ENCODE results near the gene ECI1.

The ECI1 gene, protein sequence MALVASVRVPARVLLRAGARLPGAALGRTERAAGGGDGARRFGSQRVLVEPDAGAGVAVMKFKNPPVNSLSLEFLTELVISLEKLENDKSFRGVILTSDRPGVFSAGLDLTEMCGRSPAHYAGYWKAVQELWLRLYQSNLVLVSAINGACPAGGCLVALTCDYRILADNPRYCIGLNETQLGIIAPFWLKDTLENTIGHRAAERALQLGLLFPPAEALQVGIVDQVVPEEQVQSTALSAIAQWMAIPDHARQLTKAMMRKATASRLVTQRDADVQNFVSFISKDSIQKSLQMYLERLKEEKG

GRCh38 chr16:2251296-2252111 is at the start of gene ECI1:
Gene ECI1, minus strand, starts transcription at chr16:2251587. Its CDS starts 21 bp downstream, at chr16:2251566.
- peaks cover 28% of the 10 kb centered on the region for H3K36me3 Mint-ChIP-seq (ENCODE audit: low read depth)
- DNase-seq, result peak; percentile 95
- H3K27ac Mint-ChIP-seq, result peak within 1 kb of the TSS; percentile 78
- no peaks in the 10 kb centered on the region for H3K27me3 Mint-ChIP-seq (ENCODE audit: low read depth, poor library complexity)
- peaks cover 27% of the 10 kb centered on the region for H3K4me1 Mint-ChIP-seq
- TF ChIP-seq, protein P1, sequence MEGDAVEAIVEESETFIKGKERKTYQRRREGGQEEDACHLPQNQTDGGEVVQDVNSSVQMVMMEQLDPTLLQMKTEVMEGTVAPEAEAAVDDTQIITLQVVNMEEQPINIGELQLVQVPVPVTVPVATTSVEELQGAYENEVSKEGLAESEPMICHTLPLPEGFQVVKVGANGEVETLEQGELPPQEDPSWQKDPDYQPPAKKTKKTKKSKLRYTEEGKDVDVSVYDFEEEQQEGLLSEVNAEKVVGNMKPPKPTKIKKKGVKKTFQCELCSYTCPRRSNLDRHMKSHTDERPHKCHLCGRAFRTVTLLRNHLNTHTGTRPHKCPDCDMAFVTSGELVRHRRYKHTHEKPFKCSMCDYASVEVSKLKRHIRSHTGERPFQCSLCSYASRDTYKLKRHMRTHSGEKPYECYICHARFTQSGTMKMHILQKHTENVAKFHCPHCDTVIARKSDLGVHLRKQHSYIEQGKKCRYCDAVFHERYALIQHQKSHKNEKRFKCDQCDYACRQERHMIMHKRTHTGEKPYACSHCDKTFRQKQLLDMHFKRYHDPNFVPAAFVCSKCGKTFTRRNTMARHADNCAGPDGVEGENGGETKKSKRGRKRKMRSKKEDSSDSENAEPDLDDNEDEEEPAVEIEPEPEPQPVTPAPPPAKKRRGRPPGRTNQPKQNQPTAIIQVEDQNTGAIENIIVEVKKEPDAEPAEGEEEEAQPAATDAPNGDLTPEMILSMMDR (IDR thresholded peaks at IDR 0.05), result peak; percentile 46
- no peaks in the 10 kb centered on the region for H3K9me3 Mint-ChIP-seq
- peak within 1 kb of the TSS; percentile 93 for H3K4me3 Mint-ChIP-seq

DNA sequence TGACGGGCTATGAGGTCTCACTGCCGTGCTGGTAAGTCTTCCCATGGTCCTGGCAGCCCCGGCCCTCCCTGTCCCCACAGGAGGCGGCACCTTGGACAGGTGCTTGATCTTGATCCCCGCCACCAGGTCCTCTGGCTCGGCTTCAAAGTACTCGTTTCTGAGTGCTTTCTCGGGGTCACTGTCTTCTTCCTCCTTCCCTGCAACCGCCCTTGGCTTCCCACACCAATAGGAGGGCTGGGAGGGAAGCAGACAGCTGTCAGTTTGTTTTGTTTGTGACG is 48.5 kb upstream of the ECI1 start:
- Mint-ChIP-seq H3K27ac (no peak overlapping the region), H3K4me1 (no peaks in the 10 kb centered on the region), H3K4me3 (no peak overlapping the region), H3K9me3 (no peaks in the 10 kb centered on the region), H3K27me3 (ENCODE audit: low read depth, poor library complexity) (peaks cover 19% of the 10 kb centered on the region), H3K36me3 (ENCODE audit: low read depth) (no peaks in the 10 kb centered on the region)
- no peak for DNase-seq
- TF ChIP-seq, protein P1 (IDR thresholded peaks at IDR 0.05), result no peak

DNA sequence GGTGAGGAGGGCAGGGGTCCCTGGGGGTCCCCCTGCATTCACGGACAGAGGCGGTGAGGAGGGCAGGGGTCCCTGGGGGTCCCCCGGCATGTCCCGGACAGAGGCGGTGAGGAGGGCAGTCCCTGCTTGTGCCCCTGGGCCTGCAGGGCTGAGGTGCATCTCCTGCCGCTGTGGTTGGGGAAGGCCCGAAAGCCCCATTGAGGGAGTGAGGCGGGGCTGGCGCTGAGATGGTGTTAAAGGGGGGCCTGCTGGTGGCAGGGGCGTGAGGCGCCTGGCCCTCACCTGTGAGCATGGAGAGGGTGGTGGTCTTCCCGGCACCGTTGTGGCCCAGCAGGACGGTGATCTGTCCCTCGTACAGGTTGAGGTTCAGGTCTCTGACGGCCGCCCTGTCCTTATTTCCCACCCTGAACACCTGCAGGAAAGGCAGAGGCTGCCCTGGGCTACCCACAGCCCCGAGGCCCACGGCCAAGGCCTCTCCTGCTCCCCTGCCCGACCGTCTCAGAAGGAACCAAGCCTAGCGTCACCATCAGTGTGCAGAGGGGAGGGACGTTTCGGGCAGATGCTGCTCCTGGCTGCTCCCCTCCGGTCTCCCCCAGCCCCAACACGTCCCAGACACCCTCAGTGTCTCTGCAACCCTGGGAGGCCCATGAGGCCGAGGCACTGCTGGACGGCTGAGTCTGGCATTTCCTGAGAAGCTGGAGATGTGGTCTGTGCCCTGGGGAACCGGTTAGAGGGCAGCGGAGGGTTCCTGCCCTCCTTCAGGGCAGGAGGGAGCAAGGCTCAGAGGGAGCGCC is 47.9 kb upstream of the ECI1 start:
- Mint-ChIP-seq H3K4me3 (no peak overlapping the region), H3K9me3 (no peaks in the 10 kb centered on the region), H3K27ac (no peak overlapping the region), H3K27me3 (ENCODE audit: low read depth, poor library complexity) (peaks cover 19% of the 10 kb centered on the region), H3K36me3 (ENCODE audit: low read depth) (no peaks in the 10 kb centered on the region), H3K4me1 (no peaks in the 10 kb centered on the region)
- TF ChIP-seq, protein P1 (IDR thresholded peaks at IDR 0.05), result no peak
- no peak for DNase-seq

GRCh38 chr16:2298621-2299020 is 47.2 kb upstream of the ECI1 start:
- Mint-ChIP-seq H3K4me1 (no peaks in the 10 kb centered on the region), H3K36me3 (ENCODE audit: low read depth) (no peaks in the 10 kb centered on the region), H3K27me3 (ENCODE audit: low read depth, poor library complexity) (peaks cover 24% of the 10 kb centered on the region), H3K9me3 (no peaks in the 10 kb centered on the region), H3K27ac (no peak overlapping the region), H3K4me3 (no peak overlapping the region)
- no peak for DNase-seq
- TF ChIP-seq, protein P1 (IDR thresholded peaks at IDR 0.05), result no peak

GRCh38 chr16:2297506-2297860 is 46.1 kb upstream of the ECI1 start:
- Mint-ChIP-seq H3K4me1 (no peaks in the 10 kb centered on the region), H3K4me3 (no peak overlapping the region), H3K27me3 (ENCODE audit: low read depth, poor library complexity) (peaks cover 20% of the 10 kb centered on the region), H3K9me3 (no peaks in the 10 kb centered on the region), H3K27ac (no peak overlapping the region), H3K36me3 (ENCODE audit: low read depth) (no peaks in the 10 kb centered on the region)
- no peak for DNase-seq
- TF ChIP-seq, protein P1 (IDR thresholded peaks at IDR 0.05), result no peak
